IPS-18a (cell line): Measurements from ENCODE around the gene PLCG1.

Source experiments
- H3K27ac ChIP-seq: one replicate; pipeline ENCODE4 v1.5.1; 2013; ENCODE audit warnings: low read length
- H3K27me3 ChIP-seq: one replicate; pipeline ENCODE4 v1.6.1; 2013; ENCODE audit warnings: mild to moderate bottlenecking, low read length; ENCODE audit not compliant: control insufficient read depth, insufficient read depth
- H3K36me3 ChIP-seq: one replicate; pipeline ENCODE4 v1.6.1; 2013; ENCODE audit warnings: low read depth, low read length; ENCODE audit not compliant: control insufficient read depth
- H3K4me1 ChIP-seq: one replicate; pipeline ENCODE4 v1.6.1; 2013; ENCODE audit warnings: low read depth, low read length; ENCODE audit not compliant: control insufficient read depth
- H3K4me3 ChIP-seq: one replicate; pipeline ENCODE4 v1.5.1; 2013; ENCODE audit warnings: low read length
- H3K9ac ChIP-seq: one replicate; pipeline ENCODE4 v1.6.1; 2013; ENCODE audit warnings: mild to moderate bottlenecking, low read length, moderate library complexity
- H3K9me3 ChIP-seq: one replicate; pipeline ENCODE4 v1.6.1; 2013; ENCODE audit warnings: low read depth, low read length; ENCODE audit not compliant: control insufficient read depth

The PLCG1 gene

GRCh38 chr20:41163821-41164220 is 26.5 kb downstream of the PLCG1 start:
- Histone ChIP-seq H3K4me3 (no peak overlapping the region), H3K27me3 (no peaks in the 10 kb centered on the region), H3K9ac (no peak overlapping the region), H3K27ac (no peak overlapping the region), H3K4me1 (no peaks in the 10 kb centered on the region), H3K36me3 (peaks cover 89% of the 10 kb centered on the region), H3K9me3 (no peaks in the 10 kb centered on the region)

GRCh38 chr20:41165001-41165882 is 27.9 kb downstream of the PLCG1 start:
- H3K4me1 ChIP-seq, result no peaks in the 10 kb centered on the region
- no peaks in the 10 kb centered on the region for H3K27me3 ChIP-seq
- peaks cover 93% of the 10 kb centered on the region for H3K36me3 ChIP-seq
- H3K9me3 ChIP-seq, result no peaks in the 10 kb centered on the region
- H3K27ac ChIP-seq, result no peak overlapping the region
- no peak overlapping the region for H3K9ac ChIP-seq
- H3K4me3 ChIP-seq, result no peak overlapping the region

- Histone ChIP-seq H3K36me3 (peaks cover 90% of the 10 kb centered on the region), H3K4me3 (no peak overlapping the region), H3K27me3 (no peaks in the 10 kb centered on the region), H3K9ac (no peak overlapping the region), H3K9me3 (no peaks in the 10 kb centered on the region), H3K4me1 (no peaks in the 10 kb centered on the region), H3K27ac (no peak overlapping the region)
These were observed 29.1 kb downstream of the PLCG1 start for GRCh38 chr20:41166201-41167117.

- H3K4me1 ChIP-seq, result no peaks in the 10 kb centered on the region
- peaks cover 96% of the 10 kb centered on the region for H3K36me3 ChIP-seq
- H3K9ac ChIP-seq, result no peak overlapping the region
- no peaks in the 10 kb centered on the region for H3K27me3 ChIP-seq
- H3K27ac ChIP-seq, result no peak overlapping the region
- H3K9me3 ChIP-seq, result no peaks in the 10 kb centered on the region
- no peak overlapping the region for H3K4me3 ChIP-seq
These were observed 29.8 kb downstream of the PLCG1 start for GRCh38 chr20:41167118-41167470.

- Histone ChIP-seq H3K27me3 (no peaks in the 10 kb centered on the region), H3K27ac (no peak overlapping the region), H3K9ac (no peak overlapping the region), H3K4me1 (no peaks in the 10 kb centered on the region), H3K9me3 (no peaks in the 10 kb centered on the region), H3K4me3 (no peak overlapping the region), H3K36me3 (peaks cover 96% of the 10 kb centered on the region)
These were observed 30.3 kb downstream of the PLCG1 start for GRCh38 chr20:41167481-41168253.

GRCh38 chr20:41168281-41169161 is 31.2 kb downstream of the PLCG1 start:
- Histone ChIP-seq H3K27me3 (no peaks in the 10 kb centered on the region), H3K9me3 (no peaks in the 10 kb centered on the region), H3K4me1 (no peaks in the 10 kb centered on the region), H3K36me3 (peaks cover 93% of the 10 kb centered on the region), H3K27ac (no peak overlapping the region), H3K4me3 (no peak overlapping the region), H3K9ac (no peak overlapping the region)

- H3K27me3 ChIP-seq, result no peaks in the 10 kb centered on the region
- H3K4me1 ChIP-seq, result no peaks in the 10 kb centered on the region
- H3K9ac ChIP-seq, result no peak overlapping the region
- peaks cover 93% of the 10 kb centered on the region for H3K36me3 ChIP-seq
- no peak overlapping the region for H3K27ac ChIP-seq
- H3K4me3 ChIP-seq, result no peak overlapping the region
- H3K9me3 ChIP-seq, result no peaks in the 10 kb centered on the region
These were observed 31.9 kb downstream of the PLCG1 start for GRCh38 chr20:41169162-41169690.

- no peak overlapping the region for H3K27ac ChIP-seq
- no peaks in the 10 kb centered on the region for H3K9me3 ChIP-seq
- H3K4me3 ChIP-seq, result no peak overlapping the region
- no peaks in the 10 kb centered on the region for H3K27me3 ChIP-seq
- no peaks in the 10 kb centered on the region for H3K4me1 ChIP-seq
- peaks cover 93% of the 10 kb centered on the region for H3K36me3 ChIP-seq
- no peak overlapping the region for H3K9ac ChIP-seq
These were observed 32.5 kb downstream of the PLCG1 start for GRCh38 chr20:41169791-41170351.

GRCh38 chr20:41170386-41171105 is 33.2 kb downstream of the PLCG1 start:
- Histone ChIP-seq H3K4me1 (no peaks in the 10 kb centered on the region), H3K9me3 (no peaks in the 10 kb centered on the region), H3K9ac (no peak overlapping the region), H3K27me3 (no peaks in the 10 kb centered on the region), H3K4me3 (no peak overlapping the region), H3K27ac (no peak overlapping the region), H3K36me3 (peaks cover 92% of the 10 kb centered on the region)
